GM19023 (cell line): ENCODE measurements around the gene B4GALNT1.

Experiments
- ATAC-seq: cut with Tn5 transposase; IDR thresholded peaks from one replicate; pipeline ENCODE4 v1.9.1; 2021; ENCODE audit warnings: mild to moderate bottlenecking, moderate library complexity; ENCODE audit not compliant: unreplicated experiment

B4GALNT1 gene

GRCh38 chr12:57609781-57610553, 23.0 kb downstream of the B4GALNT1 start:
- no peak for ATAC-seq

- no peak for ATAC-seq
Observed at GRCh38 chr12:57609101-57609780, 23.8 kb downstream of the B4GALNT1 start.

GRCh38 chr12:57607958-57608663, 24.9 kb downstream of the B4GALNT1 start:
- no peak for ATAC-seq

GRCh38 chr12:57606821-57607220, 26.2 kb downstream of the B4GALNT1 start:
- ATAC-seq, result no peak

- no peak for ATAC-seq
Observed at GRCh38 chr12:57606399-57606798, 26.6 kb downstream of the B4GALNT1 start.

- no peak for ATAC-seq
Observed at GRCh38 chr12:57605811-57606311, 27.1 kb downstream of the B4GALNT1 start.

- ATAC-seq, result peak; percentile 20
Observed at GRCh38 chr12:57604992-57605810, 27.8 kb downstream of the B4GALNT1 start.

GRCh38 chr12:57604454-57604991, 28.5 kb downstream of the B4GALNT1 start, which contains the start of gene DTX3:
DTX3 (plus strand) TSS chr12:57604824; CDS start chr12:57606518, 1,694 bp downstream.
- ATAC-seq, result peak; percentile 71

GRCh38 chr12:57603815-57604453, 29.1 kb downstream of the B4GALNT1 start:
- ATAC-seq, result no peak

- ATAC-seq, result no peak
Observed at GRCh38 chr12:57603324-57603723, 29.7 kb downstream of the B4GALNT1 start.

GRCh38 chr12:57602544-57602943, 30.5 kb downstream of the B4GALNT1 start:
- ATAC-seq, result no peak

GRCh38 chr12:57600395-57600794, 32.6 kb downstream of the B4GALNT1 start:
- no peak for ATAC-seq

- no peak for ATAC-seq
Observed at GRCh38 chr12:57593187-57593586, 39.8 kb downstream of the B4GALNT1 start.

GRCh38 chr12:57592551-57593165, 40.3 kb downstream of the B4GALNT1 start:
- ATAC-seq, result no peak

- no peak for ATAC-seq
Observed at GRCh38 chr12:57591782-57592325, 41.1 kb downstream of the B4GALNT1 start.

GRCh38 chr12:57590864-57591781, 41.9 kb downstream of the B4GALNT1 start, which contains the start of gene PIP4K2C:
PIP4K2C (plus strand) TSS chr12:57591192; CDS start chr12:57591290, 98 bp downstream.
- peak; percentile 97 for ATAC-seq

GRCh38 chr12:57590479-57590863, 42.5 kb downstream of the B4GALNT1 start:
- ATAC-seq, result no peak
